ENCODE measurements around the gene CHPT1.
"Not testable (repeated sequence)": the region's sequence is repeated elsewhere in the genome, so short reads cannot be mapped to it uniquely, and the experiment has no call there.

CHPT1 gene

DNA sequence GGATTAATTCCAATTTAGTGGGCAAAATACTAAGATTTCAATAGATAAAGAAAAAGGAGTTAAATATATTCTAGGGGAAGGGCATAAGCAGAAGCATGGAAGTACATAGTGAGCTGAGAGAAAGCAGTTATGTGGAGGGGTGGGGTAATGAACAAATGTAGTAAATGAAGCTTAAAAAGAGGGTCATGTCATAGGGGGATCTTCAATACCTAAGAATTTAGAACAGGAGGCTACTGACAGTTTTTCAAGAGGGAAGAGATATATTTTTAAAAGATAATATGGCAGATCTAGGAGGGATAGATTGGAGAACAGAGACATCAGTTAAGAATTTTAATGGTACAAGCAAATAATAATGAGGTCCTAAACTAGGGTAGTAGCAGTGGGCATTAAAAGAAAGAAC is 32.4 kb downstream of the CHPT1 start:
- no peak for DNase-seq

- DNase-seq: no peak
Observed at GRCh38 chr12:101732318-101732717, 34.9 kb downstream of the CHPT1 start.

- no peak for DNase-seq
Observed at GRCh38 chr12:101733166-101733565, 35.7 kb downstream of the CHPT1 start.

DNA sequence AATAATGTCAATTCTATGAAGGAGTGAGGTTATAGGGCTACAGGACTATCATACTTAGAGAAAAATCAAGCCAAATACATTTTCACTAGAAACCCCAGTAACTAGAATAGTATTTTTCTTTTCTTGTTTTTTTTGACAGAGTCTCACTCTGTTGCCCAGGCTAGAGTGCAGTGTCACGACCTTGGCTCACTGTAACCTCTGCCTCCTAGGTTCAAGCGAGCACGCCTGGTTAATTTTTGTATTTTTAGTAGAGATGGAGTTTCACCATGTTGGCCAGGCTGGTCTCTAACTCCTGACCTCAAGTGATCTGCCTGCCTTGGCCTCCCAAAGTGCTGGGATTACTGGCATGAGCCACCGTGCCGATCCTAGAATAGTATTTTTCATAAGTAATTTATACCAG is 37.0 kb downstream of the CHPT1 start:
- DNase-seq: not testable (repeated sequence)

- no peak for DNase-seq
Observed at GRCh38 chr12:101737476-101737875, 40.0 kb downstream of the CHPT1 start.

DNA sequence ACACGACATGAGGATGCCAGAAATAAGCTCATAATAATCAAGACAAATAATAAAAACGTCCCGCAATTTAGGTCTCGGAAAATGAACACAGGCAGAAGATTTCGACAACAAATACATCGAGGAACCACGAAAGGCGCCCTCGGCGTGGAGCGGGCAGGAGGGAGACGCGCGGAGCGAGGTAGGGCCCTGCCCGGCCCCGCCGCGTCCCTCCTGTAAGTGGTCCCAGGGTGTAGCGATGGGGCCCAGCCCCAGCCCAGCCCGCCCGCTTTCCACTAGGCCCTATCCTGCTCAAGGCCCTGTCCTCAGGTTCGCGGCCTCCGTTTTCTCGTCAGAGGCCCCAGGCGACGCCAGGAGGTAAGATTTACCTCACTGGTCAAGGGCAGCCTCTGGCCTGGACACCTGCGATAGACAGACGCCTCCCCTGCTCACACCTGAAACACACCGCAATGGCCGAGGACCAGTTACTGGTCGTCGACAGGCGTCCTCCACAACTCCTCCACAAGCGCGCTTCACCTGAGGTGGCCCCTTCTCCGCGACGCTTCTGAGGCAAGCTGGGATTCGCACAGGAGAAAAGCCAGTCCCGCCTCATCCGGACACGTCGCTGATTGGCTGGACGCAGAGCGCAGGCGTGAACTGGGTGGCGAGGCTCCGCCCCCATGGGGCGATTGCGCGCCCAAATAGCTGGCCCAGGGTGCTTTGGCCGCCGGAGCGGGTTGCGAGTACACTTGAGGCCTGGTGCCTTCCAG is 41.7 kb downstream of the CHPT1 start, which contains the start of gene SYCP3:
TSS of gene SYCP3 (minus strand) at position 543 of the 746 bp plus-strand sequence. CDS start 1,527 bp downstream, outside the sequence.
- no peak for DNase-seq

- no peak for DNase-seq
Observed at GRCh38 chr12:101740566-101740965, 43.1 kb downstream of the CHPT1 start.

DNA sequence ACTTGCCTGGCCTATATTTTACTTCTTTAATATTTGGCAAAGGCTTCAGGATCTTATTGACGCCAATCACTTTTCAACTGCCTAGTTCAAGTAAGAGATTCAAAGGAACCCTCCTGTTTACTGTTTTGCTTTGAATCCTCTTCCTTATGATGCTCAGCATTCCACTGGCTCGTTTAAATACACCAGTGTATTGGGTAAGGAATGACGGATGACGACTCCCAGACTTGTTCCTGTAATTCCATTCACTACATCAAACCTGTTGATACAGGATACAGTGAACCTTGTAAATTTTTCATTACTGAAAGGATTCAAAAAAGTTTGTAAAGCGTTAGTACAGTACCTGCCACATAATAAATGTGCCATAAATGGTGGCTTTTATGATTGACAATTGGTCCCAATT is 43.5 kb downstream of the CHPT1 start:
- DNase-seq: no peak

DNA sequence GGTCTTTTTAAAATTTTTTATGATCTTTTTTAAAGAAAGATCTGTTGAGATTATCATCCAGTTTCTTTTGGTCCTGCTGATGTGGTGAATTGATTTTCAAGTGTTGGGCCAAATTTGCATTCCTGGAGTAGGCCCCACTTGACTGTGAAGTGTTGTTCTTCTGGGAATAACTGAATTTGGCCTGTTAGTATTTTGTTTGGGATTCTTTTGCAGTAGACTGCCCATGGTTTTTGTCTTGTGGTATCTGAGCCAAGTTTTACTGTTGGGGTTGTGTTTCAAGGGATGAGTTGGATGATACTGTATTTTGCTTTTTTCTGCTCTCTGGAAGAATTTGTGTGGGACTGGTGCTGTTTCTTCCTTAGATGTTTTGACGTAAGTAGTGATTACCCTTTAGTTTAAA is 45.8 kb downstream of the CHPT1 start:
- no peak for DNase-seq

DNA sequence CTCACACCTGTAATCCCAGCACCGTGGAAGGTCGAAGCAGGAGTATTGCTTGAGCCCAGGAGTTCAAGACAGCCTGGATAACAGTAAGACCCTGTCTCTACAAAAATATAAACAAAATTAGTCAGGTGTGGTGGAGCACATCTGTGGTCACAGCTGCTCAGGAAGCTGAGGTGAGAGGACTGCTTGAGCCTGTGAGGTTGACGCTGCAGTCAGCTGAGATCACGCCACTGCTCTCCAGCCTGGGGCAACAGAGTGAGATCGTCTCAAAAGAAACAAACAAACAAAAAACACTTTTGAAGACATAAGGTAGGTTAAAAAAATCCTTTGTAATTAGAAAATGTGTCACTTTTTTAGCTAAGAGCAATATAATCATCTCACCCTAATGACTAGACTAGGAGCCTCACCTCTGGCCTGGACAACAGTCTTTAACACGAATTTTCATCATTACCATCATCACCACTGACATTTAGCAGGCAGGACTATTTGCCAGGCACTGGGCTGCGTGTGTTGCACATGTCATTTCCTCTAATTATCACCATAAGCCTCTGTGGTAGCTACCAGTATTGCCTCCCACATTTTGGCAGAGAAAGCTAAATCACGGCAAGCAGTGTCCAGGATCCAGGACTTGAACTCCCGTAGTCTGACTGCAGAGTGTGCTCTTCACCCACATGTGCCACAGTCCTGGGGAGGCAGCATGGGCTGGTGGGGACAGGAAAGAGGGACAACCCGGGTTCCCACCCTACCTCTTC is 46.5 kb downstream of the CHPT1 start:
- no peak for DNase-seq

DNA sequence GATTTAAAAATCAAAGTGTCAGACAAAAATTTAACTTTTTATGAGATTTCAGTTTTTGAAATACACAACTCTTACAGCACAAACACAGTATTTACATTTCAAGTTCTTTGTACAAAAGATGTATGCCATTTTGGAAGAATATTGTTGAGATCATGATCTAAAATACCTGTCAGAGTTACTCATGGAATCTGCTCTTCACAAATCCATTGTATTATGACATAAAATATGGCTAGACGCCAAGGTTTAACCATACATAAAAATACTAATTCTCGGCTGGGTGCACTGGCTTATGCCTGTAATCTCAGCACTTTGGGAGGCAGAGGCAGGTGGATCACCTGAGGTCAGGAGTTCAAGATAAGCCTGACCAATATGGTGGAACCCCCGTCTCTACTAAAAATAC is 48.0 kb downstream of the CHPT1 start:
- no peak for DNase-seq

DNA sequence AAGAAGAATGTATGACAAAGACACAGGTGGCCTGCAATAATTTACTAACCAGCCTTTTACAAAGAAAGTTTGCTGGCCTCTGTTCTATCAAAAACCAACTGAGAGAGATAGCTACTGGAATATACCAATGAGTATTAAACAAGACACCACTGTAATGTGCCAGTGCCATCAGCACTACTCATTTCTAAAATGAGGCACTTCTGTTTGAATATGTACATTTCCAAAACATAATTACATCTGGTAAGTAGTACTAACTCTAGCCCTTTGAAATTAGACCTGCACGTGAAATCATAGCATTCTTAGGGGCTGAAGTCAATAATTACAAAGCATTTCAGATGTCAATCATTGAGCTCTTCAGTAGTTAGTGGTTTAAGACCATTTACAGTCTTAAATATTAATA is 48.8 kb downstream of the CHPT1 start:
- no peak for DNase-seq

GRCh38 chr12:101746661-101747060 is 49.2 kb downstream of the CHPT1 start:
- DNase-seq: no peak

GRCh38 chr12:101747697-101748096 is 50.3 kb downstream of the CHPT1 start:
- DNase-seq: no peak

DNA sequence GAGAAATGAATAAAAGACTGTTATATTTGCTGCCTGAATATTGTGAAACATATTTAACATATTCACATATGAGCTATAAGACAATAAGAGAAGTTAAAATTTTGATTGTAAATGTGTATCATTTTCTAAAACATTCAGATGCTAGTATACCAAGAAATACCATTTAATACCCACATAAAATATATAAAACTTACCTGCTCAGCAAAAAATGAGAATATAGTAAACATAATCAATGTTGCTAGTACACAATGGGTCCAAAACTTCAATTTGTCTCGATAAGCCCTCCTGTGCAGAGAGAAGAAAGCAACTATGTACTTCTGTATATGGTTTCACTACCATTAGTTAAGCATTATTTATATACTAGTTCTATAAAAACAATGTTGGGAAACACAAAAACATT is 51.5 kb downstream of the CHPT1 start:
- no peak for DNase-seq

GRCh38 chr12:101749657-101750056 is 52.2 kb downstream of the CHPT1 start:
- DNase-seq: no peak

GRCh38 chr12:101750152-101750551 is 52.7 kb downstream of the CHPT1 start:
- DNase-seq: no peak

DNA sequence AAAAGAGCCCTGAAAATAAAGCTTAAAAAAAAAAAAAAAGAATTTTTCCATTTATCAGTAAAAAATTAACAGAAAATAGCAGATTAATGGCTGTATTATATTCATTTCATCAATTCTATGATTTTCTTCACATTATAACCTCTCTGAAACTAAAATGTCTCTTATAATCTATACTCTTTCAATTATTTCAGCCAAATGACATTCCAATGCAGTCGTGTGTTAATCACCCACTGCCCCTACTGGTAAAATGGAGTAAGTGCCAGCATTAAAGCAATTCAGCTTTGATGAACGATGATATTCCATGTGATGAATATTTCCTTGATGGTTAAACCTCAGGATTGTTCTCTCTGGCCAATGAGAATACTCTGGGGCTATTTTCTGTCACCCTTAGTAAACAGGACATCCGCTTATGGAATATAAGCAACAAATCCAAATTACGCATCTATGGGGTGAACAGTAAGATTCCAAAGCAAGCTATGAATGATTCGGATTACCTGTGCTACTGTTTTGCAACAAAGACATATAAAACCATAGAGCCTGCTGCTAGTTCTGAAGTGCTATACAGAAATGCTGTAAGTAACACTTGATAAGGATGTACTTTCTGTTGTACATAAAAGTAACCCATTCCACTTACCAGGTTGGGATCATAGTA is 62.1 kb downstream of the CHPT1 start:
- no peak for DNase-seq

- DNase-seq: no peak
Observed at GRCh38 chr12:101761350-101761749, 63.9 kb downstream of the CHPT1 start.

DNA sequence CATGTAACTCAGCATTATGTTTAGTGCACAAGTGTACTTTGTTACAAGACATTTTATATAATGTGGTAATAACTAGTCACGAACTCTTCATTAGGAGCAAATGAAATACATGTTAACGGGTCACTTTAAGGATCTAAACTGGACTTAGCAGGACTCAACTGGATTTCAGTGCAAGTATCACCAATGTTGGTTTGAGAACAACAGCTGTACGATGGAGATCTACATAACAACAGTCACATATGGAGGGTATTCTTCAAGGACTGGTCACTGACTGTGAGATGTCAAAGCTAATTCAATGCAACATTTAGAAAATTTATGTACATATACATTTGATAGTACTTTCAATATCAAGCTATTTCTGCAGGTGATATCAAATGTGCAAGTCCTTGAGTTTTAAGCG is 64.3 kb downstream of the CHPT1 start:
- DNase-seq: no peak

DNA sequence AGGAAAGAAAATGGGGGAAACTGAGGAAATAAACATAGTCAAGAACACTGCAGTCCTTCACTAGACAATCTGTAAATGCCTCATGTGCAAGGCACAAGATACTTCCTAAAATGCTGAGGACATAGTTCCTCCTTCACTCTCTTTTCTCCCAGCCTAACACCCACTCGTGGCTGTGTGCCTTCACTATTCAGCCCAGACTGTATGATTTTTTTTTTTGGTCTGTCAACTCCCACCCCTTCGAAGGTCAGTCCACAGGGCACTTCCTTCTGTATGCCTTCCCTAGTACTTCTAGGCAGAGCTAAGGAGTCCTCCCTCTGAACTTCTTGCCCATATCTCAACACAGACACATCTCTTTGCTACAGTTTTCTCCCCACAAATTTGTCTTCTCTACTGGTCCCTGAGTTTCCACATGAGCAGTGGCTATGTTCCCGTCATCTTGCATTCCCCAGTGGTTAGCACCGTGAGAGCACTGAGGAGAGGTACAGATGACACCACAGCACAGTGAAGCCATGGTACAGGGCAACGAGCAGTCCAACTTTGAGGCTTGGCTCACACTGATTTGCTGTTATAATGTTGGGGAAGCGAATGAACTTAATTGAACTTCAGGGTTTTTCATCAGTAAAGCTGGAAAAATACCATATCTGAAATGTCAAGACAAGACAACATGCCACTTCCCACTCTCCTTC is 65.9 kb downstream of the CHPT1 start:
- no peak for DNase-seq

- no peak for DNase-seq
Observed at GRCh38 chr12:101764051-101764792, 66.8 kb downstream of the CHPT1 start.

- DNase-seq: no peak
Observed at GRCh38 chr12:101767537-101767936, 70.1 kb downstream of the CHPT1 start.
